GM23338 (cell line): Measurements from ENCODE around the gene ZNF236.

Experiments
- CTCF ChIP-seq, 2 experiments: fragments of 200-600 bp in 1 of 2; sonication (generic) in 1 of 2; conservative IDR thresholded peaks; 2 replicates each; pipeline versions ENCODE4 v1.5.1 to v1.6.1; 2016 to 2017; ENCODE audit warnings: antibody characterized with exemption in 2 of 2, low read depth in 2 of 2, mild to moderate bottlenecking in 2 of 2, moderate library complexity in 1 of 2
- EZH2 ChIP-seq: fragments of 200-600 bp; sonication (generic); IDR thresholded peaks from one replicate; pipeline ENCODE4 v1.8.0; 2017; ENCODE audit warnings: antibody characterized with exemption, mild to moderate bottlenecking, low read depth; ENCODE audit not compliant: unreplicated experiment
- EZH2phosphoT487 ChIP-seq: fragments of 200-600 bp; sonication (generic); IDR thresholded peaks from one replicate; pipeline ENCODE4 v1.8.1; 2018; ENCODE audit warnings: antibody characterized with exemption; ENCODE audit not compliant: unreplicated experiment
- POLR2AphosphoS5 ChIP-seq: IDR thresholded peaks from 2 replicates; pipeline ENCODE4 v1.6.1; 2016; ENCODE audit warnings: antibody characterized with exemption, low read depth

GRCh38 chr18:76785872-76786271 is 36.5 kb upstream of the ZNF236 start:
- TF ChIP-seq EZH2 (no peak), CTCF (conservative IDR thresholded peaks at IDR 0.05; ENCODE audit: low read depth in 2 of 2) (no peak), POLR2AphosphoS5 (no peak), EZH2phosphoT487 (no peak)
